Neuron (in vitro differentiated cells): Measurements from ENCODE around the gene ECHDC1.
A peak's percentile ranks its signal among the peaks of the same experiment; 100 is the strongest.

Experiments
- H2AFZ ChIP-seq: one replicate; pipeline ENCODE4 v1.6.1; 2013; ENCODE audit warnings: low read depth, mild to moderate bottlenecking, inconsistent platforms, low read length, moderate library complexity
- H3K27me3 ChIP-seq: one replicate; pipeline ENCODE4 v1.6.1; 2013; ENCODE audit warnings: low read length; ENCODE audit not compliant: insufficient read depth
- H3K36me3 ChIP-seq: one replicate; pipeline ENCODE4 v1.6.1; 2013; ENCODE audit warnings: low read length; ENCODE audit not compliant: insufficient read depth
- H3K4me1 ChIP-seq: one replicate; pipeline ENCODE4 v1.6.1; 2013; ENCODE audit warnings: low read length; ENCODE audit not compliant: insufficient read depth
- H3K4me3 ChIP-seq: 2 replicates; pipeline ENCODE4 v1.5.1; 2013; ENCODE audit warnings: mild to moderate bottlenecking, low read length, moderate library complexity
- H3K9me3 ChIP-seq: one replicate; pipeline ENCODE4 v1.6.1; 2013; ENCODE audit warnings: low read length

Gene ECHDC1

GRCh38 chr6:127291495-127291894 lies 51.9 kb downstream of the ECHDC1 start:
- no peaks in the 10 kb centered on the region for H3K9me3 ChIP-seq
- no peaks in the 10 kb centered on the region for H3K4me1 ChIP-seq
- peaks cover 73% of the 10 kb centered on the region for H3K36me3 ChIP-seq
- no peak overlapping the region for H2AFZ ChIP-seq
- H3K27me3 ChIP-seq = no peaks in the 10 kb centered on the region
- no peak overlapping the region for H3K4me3 ChIP-seq

GRCh38 chr6:127290391-127291265 lies 52.8 kb downstream of the ECHDC1 start:
- no peaks in the 10 kb centered on the region for H3K4me1 ChIP-seq
- no peak overlapping the region for H3K4me3 ChIP-seq
- H3K9me3 ChIP-seq = no peaks in the 10 kb centered on the region
- no peaks in the 10 kb centered on the region for H3K27me3 ChIP-seq
- no peak overlapping the region for H2AFZ ChIP-seq
- H3K36me3 ChIP-seq = peaks cover 75% of the 10 kb centered on the region

GRCh38 chr6:127289934-127290333 lies 53.5 kb downstream of the ECHDC1 start:
- no peak overlapping the region for H3K4me3 ChIP-seq
- no peaks in the 10 kb centered on the region for H3K9me3 ChIP-seq
- H3K36me3 ChIP-seq = peaks cover 72% of the 10 kb centered on the region
- no peaks in the 10 kb centered on the region for H3K27me3 ChIP-seq
- no peak overlapping the region for H2AFZ ChIP-seq
- no peaks in the 10 kb centered on the region for H3K4me1 ChIP-seq

GRCh38 chr6:127288705-127289104 lies 54.7 kb downstream of the ECHDC1 start:
- Histone ChIP-seq H2AFZ (no peak overlapping the region), H3K4me1 (no peaks in the 10 kb centered on the region), H3K27me3 (no peaks in the 10 kb centered on the region), H3K9me3 (no peaks in the 10 kb centered on the region), H3K4me3 (no peak overlapping the region), H3K36me3 (peaks cover 68% of the 10 kb centered on the region)

- no peak overlapping the region for H2AFZ ChIP-seq
- H3K4me3 ChIP-seq = no peak overlapping the region
- H3K36me3 ChIP-seq = peaks cover 63% of the 10 kb centered on the region
Observed at GRCh38 chr6:127282184-127282583, 61.2 kb downstream of the ECHDC1 start.

GRCh38 chr6:127279815-127280214 lies 63.6 kb downstream of the ECHDC1 start:
- Histone ChIP-seq H3K27me3 (no peaks in the 10 kb centered on the region), H3K36me3 (peaks cover 45% of the 10 kb centered on the region), H3K4me3 (no peak overlapping the region)

More at GRCh38 chr6:127282184-127282583, 61.2 kb downstream of the ECHDC1 start:
- Histone ChIP-seq H3K27me3 (no peaks in the 10 kb centered on the region), H3K9me3 (no peaks in the 10 kb centered on the region), H3K4me1 (no peaks in the 10 kb centered on the region)

GRCh38 chr6:127277878-127278843 lies 65.2 kb downstream of the ECHDC1 start:
- Histone ChIP-seq H3K4me1 (peaks cover 2% of the 10 kb centered on the region), H3K4me3 (no peak overlapping the region), H3K27me3 (no peaks in the 10 kb centered on the region), H2AFZ (no peak overlapping the region), H3K36me3 (peaks cover 36% of the 10 kb centered on the region), H3K9me3 (no peaks in the 10 kb centered on the region)

More at GRCh38 chr6:127279815-127280214, 63.6 kb downstream of the ECHDC1 start:
- no peaks in the 10 kb centered on the region for H3K9me3 ChIP-seq
- no peak overlapping the region for H2AFZ ChIP-seq
- H3K4me1 ChIP-seq = no peaks in the 10 kb centered on the region

GRCh38 chr6:127276331-127276730 lies 67.1 kb downstream of the ECHDC1 start:
- H3K36me3 ChIP-seq = peaks cover 18% of the 10 kb centered on the region
- no peaks in the 10 kb centered on the region for H3K9me3 ChIP-seq
- no peaks in the 10 kb centered on the region for H3K27me3 ChIP-seq
- peaks cover 2% of the 10 kb centered on the region for H3K4me1 ChIP-seq
- H2AFZ ChIP-seq = no peak overlapping the region
- H3K4me3 ChIP-seq = no peak overlapping the region

- H2AFZ ChIP-seq = no peak overlapping the region
- H3K36me3 ChIP-seq = peaks cover 2% of the 10 kb centered on the region
- no peaks in the 10 kb centered on the region for H3K9me3 ChIP-seq
Observed at GRCh38 chr6:127273499-127273898, 69.9 kb downstream of the ECHDC1 start.

GRCh38 chr6:127272576-127272975 lies 70.8 kb downstream of the ECHDC1 start:
- Histone ChIP-seq H3K4me3 (no peak overlapping the region), H3K36me3 (peaks cover 2% of the 10 kb centered on the region), H3K9me3 (no peaks in the 10 kb centered on the region), H3K27me3 (no peaks in the 10 kb centered on the region), H3K4me1 (peaks cover 12% of the 10 kb centered on the region), H2AFZ (no peak overlapping the region)

More at GRCh38 chr6:127273499-127273898, 69.9 kb downstream of the ECHDC1 start:
- H3K27me3 ChIP-seq = no peaks in the 10 kb centered on the region
- peaks cover 9% of the 10 kb centered on the region for H3K4me1 ChIP-seq
- no peak overlapping the region for H3K4me3 ChIP-seq

GRCh38 chr6:127267646-127268625 lies 75.5 kb downstream of the ECHDC1 start:
- Histone ChIP-seq H3K9me3 (no peaks in the 10 kb centered on the region), H2AFZ (no peak overlapping the region), H3K27me3 (no peaks in the 10 kb centered on the region), H3K4me1 (peaks cover 15% of the 10 kb centered on the region), H3K4me3 (peak overlapping the region; percentile 96), H3K36me3 (no peaks in the 10 kb centered on the region)
